HG03135 (cell line): Measurements from ENCODE around the gene RANBP1.
"Not testable (repeated sequence)": the region's sequence is repeated elsewhere in the genome, so short reads cannot be mapped to it uniquely, and the experiment has no call there.

ENCODE experiments used
- ATAC-seq: cut with Tn5 transposase; IDR thresholded peaks from one replicate; pipeline ENCODE4 v1.9.1; 2021; ENCODE audit warnings: mild to moderate bottlenecking, moderate library complexity; ENCODE audit not compliant: unreplicated experiment

RANBP1 gene

GRCh38 chr22:20149257-20150250, 33.6 kb downstream of the RANBP1 start:
- ATAC-seq = no peak

GRCh38 chr22:20150381-20151275, 34.7 kb downstream of the RANBP1 start, which contains the start of gene CCDC188:
Gene CCDC188 (minus strand): TSS chr22:20151055. CDS start chr22:20150986, 69 bp downstream.
- no peak for ATAC-seq

- ATAC-seq = no peak
These were observed 35.3 kb downstream of the RANBP1 start for GRCh38 chr22:20151276-20151588.

- ATAC-seq = no peak
These were observed 36.6 kb downstream of the RANBP1 start for GRCh38 chr22:20152464-20152890.

- ATAC-seq = no peak
These were observed 38.0 kb downstream of the RANBP1 start for GRCh38 chr22:20153945-20154344.

GRCh38 chr22:20154602-20155187, 38.8 kb downstream of the RANBP1 start:
- no peak for ATAC-seq

- no peak for ATAC-seq
These were observed 39.6 kb downstream of the RANBP1 start for GRCh38 chr22:20155330-20156041.

- no peak for ATAC-seq
These were observed 40.1 kb downstream of the RANBP1 start for GRCh38 chr22:20156042-20156389.

- no peak for ATAC-seq
These were observed 40.9 kb downstream of the RANBP1 start for GRCh38 chr22:20156611-20157429.

- no peak for ATAC-seq
These were observed 41.7 kb downstream of the RANBP1 start for GRCh38 chr22:20157430-20158183.

GRCh38 chr22:20158391-20159036, 42.6 kb downstream of the RANBP1 start:
- no peak for ATAC-seq

GRCh38 chr22:20159076-20159475, 43.2 kb downstream of the RANBP1 start:
- ATAC-seq = no peak

- not testable (repeated sequence) for ATAC-seq
These were observed 43.6 kb downstream of the RANBP1 start for GRCh38 chr22:20159531-20159930.

- no peak for ATAC-seq
These were observed 44.1 kb downstream of the RANBP1 start for GRCh38 chr22:20160041-20160440.

- no peak for ATAC-seq
These were observed 49.0 kb downstream of the RANBP1 start for GRCh38 chr22:20164863-20165262.

GRCh38 chr22:20165421-20165820, 49.5 kb downstream of the RANBP1 start:
- ATAC-seq = no peak

GRCh38 chr22:20165913-20166312, 50.0 kb downstream of the RANBP1 start:
- ATAC-seq = no peak

GRCh38 chr22:20166703-20167102, 50.8 kb downstream of the RANBP1 start:
- ATAC-seq = no peak
